Mesendoderm (in vitro differentiated cells): Measurements from ENCODE around the gene GABRG3.
A peak's percentile ranks its signal among the peaks of the same experiment; 100 is the strongest.

Experiments
- DNase-seq: peaks from one replicate; pipeline ENCODE4 v3.0.0; 2013
- H2AK5ac ChIP-seq: 2 replicates; pipeline ENCODE4 v1.6.1; 2013; ENCODE audit warnings: low read length, inconsistent platforms
- H2BK120ac ChIP-seq: 2 replicates; pipeline ENCODE4 v1.6.1; 2013; ENCODE audit warnings: low read depth, mild to moderate bottlenecking, low read length, moderate library complexity, mixed read lengths
- H2BK15ac ChIP-seq: replicated peaks from 2 replicates; pipeline ENCODE4 v1.6.1; 2013; ENCODE audit warnings: low read depth, mild to moderate bottlenecking, moderate library complexity
- H2BK5ac ChIP-seq: 2 replicates; pipeline ENCODE4 v1.6.1; 2013; ENCODE audit warnings: low read length, inconsistent platforms
- H3K18ac ChIP-seq: 2 replicates; pipeline ENCODE4 v1.6.1; 2013; ENCODE audit warnings: mild to moderate bottlenecking, low read length, mixed read lengths
- H3K23ac ChIP-seq: one replicate; pipeline ENCODE4 v1.6.1; 2013; ENCODE audit warnings: low read length
- H3K27ac ChIP-seq: 2 replicates; pipeline ENCODE4 v1.5.1; 2013; ENCODE audit warnings: low read depth, mild to moderate bottlenecking, inconsistent platforms, low read length, moderate library complexity
- H3K27me3 ChIP-seq: 2 replicates; pipeline ENCODE4 v1.6.1; 2013; ENCODE audit warnings: low read length, control low read depth, mild to moderate bottlenecking, inconsistent platforms; ENCODE audit not compliant: insufficient read depth, poor library complexity
- H3K36me3 ChIP-seq: 2 replicates; pipeline ENCODE4 v1.6.1; 2013; ENCODE audit warnings: low read length, inconsistent platforms; ENCODE audit not compliant: control insufficient read depth, insufficient read depth
- H3K4ac ChIP-seq: one replicate; pipeline ENCODE4 v1.6.1; 2013; ENCODE audit warnings: low read depth, mild to moderate bottlenecking, low read length, moderate library complexity
- H3K4me1 ChIP-seq: 2 replicates; pipeline ENCODE4 v1.6.1; 2013; ENCODE audit warnings: low read depth, low read length, inconsistent platforms; ENCODE audit not compliant: control insufficient read depth
- H3K4me2 ChIP-seq: 2 replicates; pipeline ENCODE4 v1.6.1; 2013; ENCODE audit warnings: low read length
- H3K4me3 ChIP-seq: 2 replicates; pipeline ENCODE4 v1.5.1; 2013; ENCODE audit warnings: mild to moderate bottlenecking, low read length
- H3K56ac ChIP-seq: one replicate; pipeline ENCODE4 v1.6.1; 2013; ENCODE audit warnings: low read length
- H3K79me1 ChIP-seq: 2 replicates; pipeline ENCODE4 v1.6.1; 2013; ENCODE audit warnings: low read length, inconsistent platforms
- H3K79me2 ChIP-seq: 2 replicates; pipeline ENCODE4 v1.6.1; 2013; ENCODE audit warnings: mild to moderate bottlenecking, low read length; ENCODE audit not compliant: control insufficient read depth, insufficient read depth
- H3K9ac ChIP-seq: 2 replicates; pipeline ENCODE4 v1.6.1; 2013; ENCODE audit warnings: low read length, inconsistent platforms
- H4K5ac ChIP-seq: one replicate; pipeline ENCODE4 v1.6.1; 2013; ENCODE audit warnings: low read length
- H4K8ac ChIP-seq: one replicate; pipeline ENCODE4 v1.6.1; 2013; ENCODE audit warnings: low read depth, mild to moderate bottlenecking, control low read depth, low read length, moderate library complexity
- WGBS: extraction: QIAGEN DNeasy Blood & Tissue Kit; methylation state at CpG from one replicate; pipeline ENCODE4 v1.1.7; 2013; ENCODE audit warnings: low lambda C conversion rate, missing lambda C conversion rate; ENCODE audit not compliant: insufficient coverage; ENCODE audit errors: extremely low coverage; 5-methylcytosine and 5-hydroxymethylcytosine counted together

Gene GABRG3

DNA sequence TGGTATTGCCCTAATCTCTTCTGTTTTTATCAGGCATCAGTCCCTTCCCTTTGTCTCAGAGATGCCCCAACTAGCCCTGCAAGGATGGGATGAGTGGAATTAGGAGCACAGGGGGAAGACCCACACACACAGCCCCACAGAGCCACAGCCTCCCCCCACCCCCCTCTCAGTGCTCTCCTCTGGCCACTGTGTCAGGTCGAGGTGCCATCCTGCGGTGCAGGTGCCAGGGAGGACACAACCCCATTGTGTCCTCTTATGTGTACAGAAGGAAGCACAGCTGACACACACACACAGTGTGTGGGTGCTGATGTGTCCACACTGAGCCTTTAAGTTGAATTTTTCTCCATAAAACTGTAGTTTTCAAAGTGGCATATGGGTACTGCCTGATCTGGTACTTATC, 593.7 kb downstream of the GABRG3 start:
- Histone ChIP-seq H3K4me3 (no peak overlapping the region), H2BK15ac (no peak overlapping the region), H3K56ac (no peak overlapping the region), H3K4me2 (no peak overlapping the region), H3K36me3 (no peaks in the 10 kb centered on the region), H3K27me3 (no peaks in the 10 kb centered on the region), H2BK120ac (no peak overlapping the region), H2AK5ac (no peak overlapping the region), H3K18ac (no peak overlapping the region), H3K23ac (no peak overlapping the region), H3K79me1 (no peaks in the 10 kb centered on the region), H4K8ac (no peak overlapping the region), H2BK5ac (no peak overlapping the region), H3K9ac (no peak overlapping the region), H3K4me1 (no peaks in the 10 kb centered on the region), H3K27ac (no peak overlapping the region), H3K4ac (no peak overlapping the region), H4K5ac (no peak overlapping the region), H3K79me2 (no peaks in the 10 kb centered on the region)
- DNase-seq, result no peak
- WGBS, result no CpG with 5 or more reads among the region's 2 CpGs

DNA sequence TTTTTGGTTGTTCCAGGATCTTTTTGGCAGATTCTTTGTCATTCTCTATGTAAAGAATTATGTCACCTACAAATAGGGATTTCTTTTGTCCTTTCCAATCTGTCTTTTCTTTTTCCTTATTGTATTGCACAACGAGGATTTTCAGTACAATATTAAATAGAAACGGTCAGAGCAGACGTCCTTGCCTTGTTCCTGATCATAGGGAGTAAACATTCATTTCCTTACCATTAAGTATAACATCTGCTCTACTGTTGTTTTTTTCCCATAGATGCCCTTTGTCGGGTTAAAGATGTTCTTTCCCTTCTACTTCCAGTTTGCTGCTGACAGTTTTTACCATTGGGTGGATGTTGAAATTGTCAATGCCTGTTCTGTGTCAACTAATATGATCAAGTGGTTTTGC, 599.8 kb downstream of the GABRG3 start:
- Histone ChIP-seq H3K4me2 (no peak overlapping the region), H3K79me1 (no peaks in the 10 kb centered on the region), H3K4me1 (no peaks in the 10 kb centered on the region), H2BK5ac (no peak overlapping the region), H3K27me3 (no peaks in the 10 kb centered on the region), H3K79me2 (no peaks in the 10 kb centered on the region), H3K23ac (no peak overlapping the region), H3K27ac (no peak overlapping the region), H2AK5ac (no peak overlapping the region), H3K4me3 (no peak overlapping the region), H2BK15ac (no peak overlapping the region), H3K9ac (no peak overlapping the region), H2BK120ac (no peak overlapping the region), H3K56ac (no peak overlapping the region), H3K36me3 (no peaks in the 10 kb centered on the region), H4K5ac (no peak overlapping the region), H3K18ac (no peak overlapping the region), H4K8ac (no peak overlapping the region), H3K4ac (no peak overlapping the region)
- DNase-seq, result no peak
- WGBS, result no CpG with 5 or more reads among the region's 4 CpGs

DNA sequence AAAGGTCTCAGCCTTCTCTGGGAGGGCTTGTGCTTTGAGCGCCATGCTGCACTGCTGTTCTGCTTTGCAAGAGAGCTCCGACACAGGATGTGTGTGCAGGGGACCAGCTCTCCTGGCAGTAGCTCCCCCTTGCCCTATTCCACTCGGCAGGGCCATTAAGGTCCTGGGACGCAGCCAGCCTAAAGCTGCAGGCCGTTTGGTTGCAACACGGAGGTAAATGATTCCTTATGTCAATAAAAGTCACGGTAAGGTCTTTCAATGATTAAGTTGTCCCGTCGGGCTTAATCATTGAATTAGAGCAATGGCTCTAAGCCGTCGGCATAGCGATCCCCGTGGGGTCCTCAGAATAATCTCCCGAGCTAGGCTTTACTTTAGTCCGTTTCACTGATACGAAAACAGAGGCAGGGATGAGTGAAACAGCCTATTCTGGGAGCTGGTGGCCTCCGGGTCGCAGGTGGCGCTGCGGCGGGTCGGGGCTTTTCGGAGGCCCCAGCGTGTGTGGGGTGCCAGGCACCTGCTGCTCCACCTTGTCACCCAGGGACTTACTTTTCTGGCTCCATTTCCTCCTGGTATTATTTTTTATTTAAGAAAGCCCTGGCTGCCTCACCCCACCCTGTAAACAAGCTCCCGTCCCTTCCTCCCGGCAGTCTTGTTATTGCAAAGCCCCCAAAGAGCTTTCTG, 603.0 kb downstream of the GABRG3 start:
- no peak overlapping the region for H2BK5ac ChIP-seq
- H3K56ac ChIP-seq, result no peak overlapping the region
- no CpG with 5 or more reads among the region's 26 CpGs for WGBS
- no peak overlapping the region for H2BK120ac ChIP-seq
- H3K79me2 ChIP-seq, result no peaks in the 10 kb centered on the region
- H3K23ac ChIP-seq, result no peak overlapping the region
- DNase-seq, result peak; percentile 1
- H3K4me1 ChIP-seq, result no peaks in the 10 kb centered on the region
- H3K4ac ChIP-seq, result no peak overlapping the region
- no peak overlapping the region for H3K4me3 ChIP-seq
- H3K9ac ChIP-seq, result no peak overlapping the region
- no peak overlapping the region for H4K5ac ChIP-seq
- no peaks in the 10 kb centered on the region for H3K79me1 ChIP-seq
- no peak overlapping the region for H4K8ac ChIP-seq
- no peak overlapping the region for H3K4me2 ChIP-seq
- no peaks in the 10 kb centered on the region for H3K36me3 ChIP-seq
- H2BK15ac ChIP-seq, result no peak overlapping the region
- no peak overlapping the region for H3K27ac ChIP-seq
- no peak overlapping the region for H2AK5ac ChIP-seq
- H3K27me3 ChIP-seq, result no peaks in the 10 kb centered on the region
- H3K18ac ChIP-seq, result no peak overlapping the region

DNA sequence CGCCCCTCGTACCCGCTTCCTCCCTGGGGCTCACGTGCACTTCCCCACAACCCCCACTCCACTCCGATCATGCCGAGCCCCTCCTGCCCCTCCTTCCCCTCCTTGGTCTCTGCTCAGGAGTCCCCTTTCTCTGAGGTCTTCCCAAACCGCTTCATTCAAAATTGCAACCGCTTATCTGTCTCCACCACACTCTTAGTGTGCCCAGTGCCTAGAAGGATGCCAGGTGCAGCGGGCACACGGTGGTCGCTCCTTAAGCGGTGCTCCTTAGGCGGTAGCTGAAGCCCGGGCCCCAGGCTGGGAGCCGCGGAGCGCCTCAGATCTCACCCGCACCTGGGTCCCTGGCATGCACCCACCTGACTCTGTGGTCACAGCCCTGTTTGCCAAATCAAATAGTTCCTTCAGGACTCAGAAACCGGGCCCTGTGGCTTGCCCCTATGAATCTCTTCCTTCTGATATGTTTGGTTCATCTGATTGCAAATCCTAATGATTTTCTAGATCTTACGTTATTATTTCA, 603.6 kb downstream of the GABRG3 start:
- Histone ChIP-seq H3K4ac (no peak overlapping the region), H4K5ac (no peak overlapping the region), H3K27ac (no peak overlapping the region), H2BK120ac (no peak overlapping the region), H4K8ac (no peak overlapping the region), H3K79me1 (no peaks in the 10 kb centered on the region), H3K27me3 (no peaks in the 10 kb centered on the region), H2BK15ac (no peak overlapping the region), H2AK5ac (no peak overlapping the region), H3K56ac (no peak overlapping the region), H3K4me1 (no peaks in the 10 kb centered on the region), H3K36me3 (no peaks in the 10 kb centered on the region), H3K9ac (no peak overlapping the region), H3K18ac (no peak overlapping the region), H3K23ac (no peak overlapping the region), H3K4me2 (no peak overlapping the region), H3K79me2 (no peaks in the 10 kb centered on the region), H2BK5ac (no peak overlapping the region), H3K4me3 (no peak overlapping the region)
- DNase-seq, result no peak
- WGBS, result no CpG with 5 or more reads among the region's 20 CpGs

DNA sequence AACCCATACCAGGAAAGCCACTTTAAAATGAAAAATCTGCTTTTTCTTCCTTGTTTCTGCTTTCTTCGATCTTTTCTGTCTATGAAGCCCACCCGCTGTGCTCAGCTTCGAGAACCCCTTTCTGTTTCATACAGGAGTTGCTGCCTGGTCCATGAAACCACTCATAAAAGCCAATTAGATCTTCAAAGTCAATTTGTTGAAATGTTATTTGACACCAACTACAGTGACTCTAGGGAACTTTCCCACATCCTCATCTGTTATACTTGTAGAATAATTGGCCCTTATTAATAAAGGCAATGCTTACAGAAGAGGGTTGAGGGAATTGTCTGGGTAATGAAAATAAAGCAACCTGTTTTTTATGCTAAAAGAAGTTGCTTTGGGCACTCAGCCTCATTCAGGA, 604.5 kb downstream of the GABRG3 start:
- Histone ChIP-seq H3K4me2 (no peak overlapping the region), H2BK15ac (no peak overlapping the region), H4K5ac (no peak overlapping the region), H3K9ac (no peak overlapping the region), H3K23ac (no peak overlapping the region), H3K27me3 (no peaks in the 10 kb centered on the region), H3K79me1 (no peaks in the 10 kb centered on the region), H3K56ac (no peak overlapping the region), H3K4ac (no peak overlapping the region), H3K18ac (no peak overlapping the region), H3K36me3 (no peaks in the 10 kb centered on the region), H2AK5ac (no peak overlapping the region), H3K4me3 (no peak overlapping the region), H2BK5ac (no peak overlapping the region), H3K27ac (no peak overlapping the region), H4K8ac (no peak overlapping the region), H3K4me1 (no peaks in the 10 kb centered on the region), H3K79me2 (no peaks in the 10 kb centered on the region), H2BK120ac (no peak overlapping the region)
- WGBS, result no CpG with 5 or more reads among the region's 3 CpGs
- no peak for DNase-seq

DNA sequence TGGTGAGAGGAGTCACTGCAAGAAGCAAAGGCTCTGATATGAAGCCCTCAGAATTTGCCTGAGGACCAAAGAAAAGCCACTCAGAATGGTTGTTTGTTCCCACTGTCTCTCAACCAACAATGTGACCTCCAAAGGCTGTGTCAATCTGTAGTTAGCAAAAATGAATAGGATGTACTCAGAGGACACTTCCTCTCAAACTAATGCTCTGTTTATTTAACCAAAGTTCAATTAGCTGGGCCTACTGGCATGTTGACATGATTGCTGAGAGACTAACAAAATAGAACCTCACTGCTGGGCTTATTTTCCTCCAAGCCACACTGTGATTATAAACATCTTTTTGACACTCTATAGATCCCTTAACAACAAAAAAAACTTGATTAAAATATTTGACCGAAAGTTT, 605.6 kb downstream of the GABRG3 start:
- Histone ChIP-seq H3K18ac (no peak overlapping the region), H2BK5ac (no peak overlapping the region), H4K8ac (no peak overlapping the region), H3K79me2 (no peaks in the 10 kb centered on the region), H3K27ac (no peak overlapping the region), H3K9ac (no peak overlapping the region), H3K4ac (no peak overlapping the region), H3K27me3 (no peaks in the 10 kb centered on the region), H3K23ac (no peak overlapping the region), H4K5ac (no peak overlapping the region), H2BK120ac (no peak overlapping the region), H3K36me3 (no peaks in the 10 kb centered on the region), H3K4me2 (no peak overlapping the region), H3K4me3 (no peak overlapping the region), H3K79me1 (no peaks in the 10 kb centered on the region), H2BK15ac (no peak overlapping the region), H3K56ac (no peak overlapping the region), H3K4me1 (no peaks in the 10 kb centered on the region), H2AK5ac (no peak overlapping the region)
- no peak for DNase-seq
- no CpG with 5 or more reads among the region's 1 CpG for WGBS
